HepG2 (cell line): ENCODE results near the gene ASIC2. TPM values are rescaled to one million over a fixed set of nuclear protein-coding genes. Genes with fewer than 3 reads are reported as not detected.

Source experiments
- ATAC-seq: fragments of 200-7000 bp; cut with Tn5 transposase; 3 replicates; pipeline ENCODE4 v1.9.1; 2020; ENCODE audit warnings: mild to moderate bottlenecking, moderate library complexity
- BruUV-seq: library from RNA; stranded (reverse); fragments of 400-500 nt; replicated peaks from 2 replicates; lab custom pipeline; 2021; lab: Mats Ljungman, UMichigan
- CTCF ChIA-PET: fragments of 300-600 bp; formaldehyde crosslinking; extraction: SDS; loops from one replicate; lab custom pipeline; 2021; ENCODE audit warnings: low total read pairs, inconsistent platforms, low intra/inter-chr PET ratio; lab: Yijun Ruan, JAX
- POLR2A ChIA-PET: fragments of 350-600 bp; sonication (Branson Sonifier 250); formaldehyde crosslinking; loops from one replicate; lab custom pipeline; 2020; ENCODE audit warnings: antibody characterized with exemption, inconsistent platforms; lab: Yijun Ruan, JAX
- DNase-seq: peaks from one replicate; pipeline ENCODE4 v3.0.0-alpha.2; 2015; ENCODE audit warnings: low spot score
- FAIRE-seq: peaks from 3 replicates; lab custom pipeline; 2011; peaks lifted over from hg19 to GRCh38; lab: Jason Lieb, UNC
- H2AFZ ChIP-seq: one replicate; pipeline ENCODE4 v1.6.1; 2011; ENCODE audit warnings: low read length, inconsistent platforms
- H3K27ac ChIP-seq: fragments of 300-600 bp; 3 replicates; pipeline ENCODE4 v1.8.0; 2011; ENCODE audit warnings: mixed run types, mild to moderate bottlenecking, mixed read lengths, low read length, inconsistent platforms; ENCODE audit not compliant: insufficient read depth; ENCODE audit errors: extremely low read length
- H3K27me3 ChIP-seq, 2 experiments: fragments of 200-600 bp in 1 of 2; 2 replicates in 1 of 2; 3 replicates in 1 of 2; pipeline versions ENCODE4 v1.6.0 to v1.8.0; 2011; ENCODE audit warnings: low read length in 2 of 2, mild to moderate bottlenecking in 2 of 2, moderate library complexity in 2 of 2, inconsistent platforms in 1 of 2; ENCODE audit not compliant: insufficient read depth in 2 of 2, control insufficient read depth in 1 of 2
- H3K36me3 ChIP-seq, 2 experiments: fragments of 200-600 bp in 1 of 2; replicated peaks in 1 of 2; 2 replicates in 1 of 2; 3 replicates in 1 of 2; pipeline versions ENCODE4 v1.5.1 to v1.8.0; 2011; ENCODE audit warnings: low read length in 2 of 2, inconsistent platforms in 1 of 2; ENCODE audit not compliant: insufficient read depth in 2 of 2, control insufficient read depth in 1 of 2
- H3K4me1 ChIP-seq: 2 replicates; pipeline ENCODE4 v1.5.1; 2012; ENCODE audit warnings: low read length, inconsistent platforms; ENCODE audit not compliant: insufficient read depth
- H3K4me2 ChIP-seq: 2 replicates; pipeline ENCODE4 v1.6.0; 2011; ENCODE audit warnings: low read depth, low read length, inconsistent platforms
- H3K4me3 ChIP-seq, 3 experiments: fragments of 200-600 bp in 1 of 3; sonication (generic), shearing (Covaris generic) in 1 of 3; replicated peaks in 1 of 3; 2 replicates each; pipeline ENCODE4 v1.5.1; 2011 to 2016; ENCODE audit warnings: low read length in 3 of 3, inconsistent platforms in 2 of 3, low read depth in 2 of 3, mild to moderate bottlenecking in 2 of 3, control low read depth in 1 of 3, mixed read lengths in 1 of 3; ENCODE audit not compliant: insufficient read depth in 1 of 3
- H3K79me2 ChIP-seq: one replicate; pipeline ENCODE4 v1.6.1; 2011; ENCODE audit warnings: low read length, inconsistent platforms; ENCODE audit not compliant: insufficient read depth
- H3K9ac ChIP-seq: 2 replicates; pipeline ENCODE4 v1.6.0; 2011; ENCODE audit warnings: mild to moderate bottlenecking, low read depth, low read length, inconsistent platforms; ENCODE audit not compliant: insufficient read depth
- H3K9me3 ChIP-seq: 2 replicates; pipeline ENCODE4 v1.5.1; 2012; ENCODE audit warnings: mild to moderate bottlenecking, low read length
- H4K20me1 ChIP-seq: 2 replicates; pipeline ENCODE4 v1.6.0; 2011; ENCODE audit warnings: inconsistent platforms, mild to moderate bottlenecking, low read length, moderate library complexity; ENCODE audit not compliant: insufficient read depth
- ARNT ChIP-seq: fragments of 450-650 bp; IDR thresholded peaks from 2 replicates; pipeline ENCODE4 v1.6.1; 2017
- ATF7-NPFF ChIP-seq: sonication (generic); formaldehyde crosslinking; IDR thresholded peaks from 2 replicates; pipeline ENCODE4 v1.8.1; 2023; ENCODE audit warnings: mild to moderate bottlenecking, low read depth, missing genetic modification reagents, moderate library complexity
- IRF2 ChIP-seq: IDR thresholded peaks from 2 replicates; pipeline ENCODE4 v1.6.1; 2018; ENCODE audit warnings: missing genetic modification reagents, missing compliant biosample characterization
- KDM5B ChIP-seq: sonication (generic); formaldehyde crosslinking; IDR thresholded peaks from 2 replicates; pipeline ENCODE4 v1.4.0; 2020; ENCODE audit warnings: missing genetic modification reagents, mild to moderate bottlenecking, borderline replicate concordance
- KLF15 ChIP-seq: sonication (generic); formaldehyde crosslinking; IDR thresholded peaks from 2 replicates; pipeline ENCODE4 v1.8.1; 2023; ENCODE audit warnings: borderline replicate concordance, mild to moderate bottlenecking, inconsistent platforms, missing genetic modification reagents, mixed read lengths
- NR2F2 ChIP-seq: IDR thresholded peaks from 2 replicates; pipeline ENCODE4 v1.6.1; 2012; ENCODE audit warnings: low read depth, inconsistent platforms, borderline replicate concordance
- NR2F6 ChIP-seq, 2 experiments: IDR thresholded peaks; 2 replicates each; pipeline ENCODE4 v1.6.1; 2016; ENCODE audit warnings: antibody characterized with exemption in 1 of 2, mild to moderate bottlenecking in 1 of 2
- POLR2AphosphoS2 ChIP-seq: IDR thresholded peaks from 2 replicates; pipeline ENCODE4 v1.6.1; 2011; ENCODE audit warnings: low read depth, low read length, improper control_type of control experiment
- TEAD3 ChIP-seq: optimal IDR thresholded peaks from 2 replicates; pipeline ENCODE3; 2016; ENCODE audit warnings: borderline replicate concordance
- TOE1 ChIP-seq: sonication (generic); formaldehyde crosslinking; IDR thresholded peaks from 2 replicates; pipeline ENCODE4 v1.4.0; 2020; ENCODE audit warnings: mild to moderate bottlenecking, missing genetic modification reagents
- ZFX ChIP-seq: sonication (generic); formaldehyde crosslinking; IDR thresholded peaks from 2 replicates; pipeline ENCODE4 v1.4.0; 2020; ENCODE audit warnings: mild to moderate bottlenecking, low read depth, missing genetic modification reagents, moderate library complexity
- ZNF124 ChIP-seq: sonication (generic); formaldehyde crosslinking; IDR thresholded peaks from 2 replicates; pipeline ENCODE4 v1.4.0; 2020; ENCODE audit warnings: missing genetic modification reagents
- ZNF281 ChIP-seq: sonication (generic); formaldehyde crosslinking; IDR thresholded peaks from 2 replicates; pipeline ENCODE4 v1.4.0; 2020; ENCODE audit warnings: missing genetic modification reagents, borderline replicate concordance
- ZNF343 ChIP-seq: sonication (generic); formaldehyde crosslinking; IDR thresholded peaks from 2 replicates; pipeline ENCODE4 v1.4.0; 2020; ENCODE audit warnings: mild to moderate bottlenecking, missing genetic modification reagents
- ZZZ3 ChIP-seq: sonication (generic); formaldehyde crosslinking; IDR thresholded peaks from 2 replicates; pipeline ENCODE4 v1.4.0; 2020; ENCODE audit warnings: missing genetic modification reagents, mild to moderate bottlenecking, borderline replicate concordance
- WGBS: methylation state at CpG from one replicate; pipeline ENCODE4 v1.1.6; 2017; ENCODE audit warnings: low lambda C conversion rate; 5-methylcytosine and 5-hydroxymethylcytosine counted together
- in situ Hi-C: cut with HindIII; loops from 2 replicates; pipeline ENCODE4 v1.10.0; 2017; ENCODE audit warnings: low pct_unique_long_range_greater_than_20kb; ENCODE audit not compliant: extremely low pct_ligation_motif_present
- intact Hi-C: fragments of 100-400 bp; cut with micrococcal nuclease; formaldehyde crosslinking; loops from one replicate; pipeline ENCODE4 v1.10.0; 2022; ENCODE audit not compliant: unreplicated experiment
- polyA plus RNA-seq, 8 experiments: library from polyadenylated mRNA; depleted of rRNA in 3 of 8; stranded (reverse) in 7 of 8; unstranded in 1 of 8; fragments of >200 nt; fragmentation: Illumina TruSeq in 4 of 8; extraction: Trizol in 4 of 8; gene quantifications; 2 replicates each; pipeline versions ENCODE4 v1.2.1 to v1.2.3, GENCODE V29; 2011 to 2016; ENCODE audit warnings: low read depth in 4 of 8, missing spikeins in 1 of 8, mixed read lengths in 1 of 8; ENCODE audit not compliant: insufficient read depth in 1 of 8
- total RNA-seq, 5 experiments: library from RNA; depleted of rRNA; stranded (reverse); fragments of >200 nt; fragmentation: Illumina TruSeq; extraction: Trizol; gene quantifications; 2 replicates each; pipeline ENCODE4 v1.2.3, GENCODE V29; 2016; ENCODE audit warnings: low read depth in 1 of 5
- TF ChIP-seq, protein P1 (sequence below): sonication (generic); formaldehyde crosslinking; IDR thresholded peaks from 2 replicates; pipeline ENCODE4 v1.4.0; 2020; ENCODE audit warnings: mild to moderate bottlenecking, low read depth, missing genetic modification reagents
- TF ChIP-seq, protein P2 (sequence below): sonication (generic); formaldehyde crosslinking; IDR thresholded peaks from 2 replicates; pipeline ENCODE4 v1.8.0; 2022; ENCODE audit warnings: missing genetic modification reagents, mild to moderate bottlenecking, inconsistent platforms, borderline replicate concordance

Gene ASIC2
- total and polyA plus RNA-seq, 2 of the 13 experiments (the other 11 are each of a cell fraction or from before 2014, with no cell fraction given) = not detected

DNA sequence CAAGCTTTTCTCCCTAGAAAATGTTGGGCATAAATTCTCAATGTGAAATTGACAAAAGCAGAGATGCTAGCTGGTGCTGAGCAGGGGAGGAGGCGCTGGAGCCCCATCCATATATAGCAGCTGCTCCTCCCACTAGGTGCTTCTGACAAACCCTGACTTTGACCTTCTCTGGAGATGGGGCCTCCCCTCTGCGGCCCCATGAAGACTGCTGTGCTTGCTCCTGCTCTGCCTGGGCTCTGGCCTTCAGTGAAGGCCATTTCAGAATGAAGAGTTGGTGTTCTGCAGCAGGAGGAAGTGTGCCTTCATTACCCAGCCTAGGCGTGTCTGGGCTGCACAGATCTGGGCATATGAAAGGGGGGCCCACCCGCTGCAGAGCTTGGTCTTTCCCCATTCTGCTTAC is 29.7 kb downstream of the ASIC2 start:
- FAIRE-seq = no peak
- no TSS peak for BruUV-seq
- Histone ChIP-seq H3K27me3 (peaks cover 1 to 19% of the 10 kb centered on the region in 2 experiments; a peak in 4 of 5 replicates), H3K9ac (no peak overlapping the region), H3K36me3 (no peaks in the 10 kb centered on the region), H4K20me1 (0 out of 2 replicates have a peak, but pooled peaks cover 2% of the 10 kb centered on the region), H3K79me2 (no peaks in the 10 kb centered on the region), H2AFZ (no peak overlapping the region), H3K4me2 (no peak overlapping the region), H3K4me1 (no peaks in the 10 kb centered on the region), H3K9me3 (no peaks in the 10 kb centered on the region), H3K27ac (no peak overlapping the region), H3K4me3 (no peak overlapping the region)
- ChIA-PET CTCF (no interaction called here), POLR2A (no interaction called here)
- no peak for DNase-seq
- TF ChIP-seq, protein P1, sequence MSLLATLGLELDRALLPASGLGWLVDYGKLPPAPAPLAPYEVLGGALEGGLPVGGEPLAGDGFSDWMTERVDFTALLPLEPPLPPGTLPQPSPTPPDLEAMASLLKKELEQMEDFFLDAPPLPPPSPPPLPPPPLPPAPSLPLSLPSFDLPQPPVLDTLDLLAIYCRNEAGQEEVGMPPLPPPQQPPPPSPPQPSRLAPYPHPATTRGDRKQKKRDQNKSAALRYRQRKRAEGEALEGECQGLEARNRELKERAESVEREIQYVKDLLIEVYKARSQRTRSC = no peak
- TF ChIP-seq POLR2AphosphoS2 = no peak
- TF ChIP-seq TOE1 (CRISPR knock-in tag) = no peak
- TF ChIP-seq ARNT = no peak
- TF ChIP-seq ZNF281 = no peak
- TF ChIP-seq ZFX (CRISPR knock-in tag) = no peak
- no peak for TF ChIP-seq NR2F6 (IDR thresholded peaks at IDR 0.05)
- TF ChIP-seq NR2F6 (CRISPR knock-in tag; IDR thresholded peaks at IDR 0.05) = no peak
- TF ChIP-seq, protein P2, sequence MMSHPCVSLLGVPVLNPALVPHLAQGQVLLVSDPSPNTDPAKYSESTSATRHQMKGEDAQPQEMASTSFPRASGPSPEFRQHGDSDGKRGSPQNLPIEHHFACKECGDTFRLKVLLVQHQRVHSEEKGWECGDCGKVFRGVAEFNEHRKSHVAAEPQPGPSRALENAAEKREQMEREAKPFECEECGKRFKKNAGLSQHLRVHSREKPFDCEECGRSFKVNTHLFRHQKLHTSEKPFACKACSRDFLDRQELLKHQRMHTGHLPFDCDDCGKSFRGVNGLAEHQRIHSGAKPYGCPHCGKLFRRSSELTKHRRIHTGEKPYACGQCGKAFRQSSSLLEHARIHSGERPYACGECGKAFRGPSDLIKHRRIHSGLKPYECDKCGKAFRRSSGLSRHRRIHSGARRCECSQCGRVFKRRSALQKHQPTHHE = no peak
- no peak for TF ChIP-seq IRF2 (CRISPR knock-in tag)
- TF ChIP-seq KDM5B (CRISPR knock-in tag) = no peak
- no peak for TF ChIP-seq ATF7-NPFF (CRISPR knock-in tag)
- TF ChIP-seq NR2F2 = no peak
- no peak for TF ChIP-seq TEAD3 (CRISPR knock-in tag)
- TF ChIP-seq ZZZ3 (CRISPR knock-in tag) = no peak
- TF ChIP-seq KLF15 (CRISPR knock-in tag) = no peak
- TF ChIP-seq ZNF124 (CRISPR knock-in tag) = no peak
- no peak for TF ChIP-seq ZNF343 (CRISPR knock-in tag)
- in situ Hi-C loops = no loop called here
- intact Hi-C loops = no loop called here
- peak; percentile 59 for ATAC-seq
- WGBS = 10% methylated on average over 3 of the region's 4 CpGs
